Neural cell (in vitro differentiated cells): Measurements from ENCODE around the gene FRAT2. TPM values are rescaled to one million over a fixed set of nuclear protein-coding genes. Genes with fewer than 3 reads are reported as not detected.

Experiments used
- H2AFZ ChIP-seq: fragments of 200-600, 300-800 bp; sonication (generic), shearing (Covaris generic); 2 replicates; pipeline ENCODE4 v1.6.0; 2014; ENCODE audit warnings: low read depth, mild to moderate bottlenecking, antibody characterized with exemption, low read length, moderate library complexity
- H3F3A ChIP-seq: fragments of 200-600 bp; shearing (Covaris generic); 2 replicates; pipeline ENCODE4 v1.6.1; 2016; ENCODE audit warnings: mild to moderate bottlenecking, moderate library complexity, mixed read lengths, antibody characterized with exemption, low read length; ENCODE audit not compliant: insufficient read depth, poor library complexity, severe bottlenecking
- H3K27ac ChIP-seq: fragments of 200-600, 300-800 bp; sonication (generic), shearing (Covaris generic); 2 replicates; pipeline ENCODE4 v1.5.1; 2014; ENCODE audit warnings: mild to moderate bottlenecking, low read length, moderate library complexity
- H3K27me3 ChIP-seq: fragments of 300-800, 200-600 bp; sonication (generic), shearing (Covaris generic); 2 replicates; pipeline ENCODE4 v1.6.0; 2014; ENCODE audit warnings: mild to moderate bottlenecking, low read depth, low read length, moderate library complexity; ENCODE audit not compliant: insufficient read depth
- H3K36me3 ChIP-seq: fragments of 300-800, 200-600 bp; sonication (generic), shearing (Covaris generic); 2 replicates; pipeline ENCODE4 v1.5.1; 2014; ENCODE audit warnings: mild to moderate bottlenecking, antibody characterized with exemption, low read length, moderate library complexity; ENCODE audit not compliant: insufficient read depth
- H3K4me2 ChIP-seq: fragments of 300-800, 200-600 bp; sonication (generic), shearing (Covaris generic); 2 replicates; pipeline ENCODE4 v1.6.0; 2014; ENCODE audit warnings: mild to moderate bottlenecking, low read length
- H3K4me3 ChIP-seq: fragments of 300-800, 200-600 bp; sonication (generic), shearing (Covaris generic); 2 replicates; pipeline ENCODE4 v1.5.1; 2014; ENCODE audit warnings: mild to moderate bottlenecking, low read length, moderate library complexity
- H3K79me2 ChIP-seq: fragments of 200-600 bp; shearing (Covaris generic); replicated peaks from 2 replicates; pipeline ENCODE4 v1.6.0; 2014; ENCODE audit warnings: mild to moderate bottlenecking, low read length, moderate library complexity; ENCODE audit not compliant: insufficient read depth
- H3K9ac ChIP-seq: fragments of 300-800, 200-600 bp; sonication (generic), shearing (Covaris generic); 2 replicates; pipeline ENCODE4 v1.6.1; 2016; ENCODE audit warnings: mild to moderate bottlenecking, low read length, mixed read lengths
- H3K9me2 ChIP-seq: fragments of 200-600 bp; shearing (Covaris generic); 2 replicates; pipeline ENCODE4 v1.6.1; 2016; ENCODE audit warnings: mild to moderate bottlenecking, low read length, mixed read lengths; ENCODE audit not compliant: insufficient read depth
- H3K9me3 ChIP-seq: fragments of 200-600, 300-800 bp; sonication (generic), shearing (Covaris generic); 2 replicates; pipeline ENCODE4 v1.6.1; 2016; ENCODE audit warnings: mild to moderate bottlenecking, mixed run types, low read length, moderate library complexity, mixed read lengths
- H4K20me1 ChIP-seq: fragments of 200-600 bp; shearing (Covaris generic); 2 replicates; pipeline ENCODE4 v1.6.1; 2016; ENCODE audit warnings: mild to moderate bottlenecking, mixed run types; ENCODE audit not compliant: insufficient read depth
- EP300 ChIP-seq: fragments of 450-650 bp; conservative IDR thresholded peaks from 2 replicates; pipeline ENCODE4 v1.6.1; 2014; ENCODE audit warnings: antibody characterized with exemption, mild to moderate bottlenecking, moderate library complexity; ENCODE audit not compliant: poor library complexity, severe bottlenecking
- EZH2 ChIP-seq: fragments of 200-600, 300-800 bp; shearing (Covaris generic), sonication (generic); IDR thresholded peaks from 2 replicates; pipeline ENCODE4 v1.6.1; 2014; ENCODE audit warnings: antibody characterized with exemption, low read length, borderline replicate concordance, mild to moderate bottlenecking; ENCODE audit not compliant: insufficient read depth, poor library complexity, severe bottlenecking
- MXI1 ChIP-seq: fragments of 450-650 bp; conservative IDR thresholded peaks from 2 replicates; pipeline ENCODE4 v1.6.1; 2014; ENCODE audit warnings: antibody characterized with exemption, mild to moderate bottlenecking; ENCODE audit not compliant: poor library complexity, severe bottlenecking
- POLR2AphosphoS5 ChIP-seq: IDR thresholded peaks from 2 replicates; pipeline ENCODE4 v1.6.1; 2012
- RAD21 ChIP-seq: fragments of 450-650 bp; conservative IDR thresholded peaks from 2 replicates; pipeline ENCODE4 v1.6.1; 2014; ENCODE audit warnings: antibody characterized with exemption, mild to moderate bottlenecking, moderate library complexity
- REST ChIP-seq: IDR thresholded peaks from 2 replicates; pipeline ENCODE4 v1.6.1; 2012; ENCODE audit warnings: borderline replicate concordance
- SMC3 ChIP-seq: fragments of 450-650 bp; conservative IDR thresholded peaks from 2 replicates; pipeline ENCODE4 v1.6.1; 2014; ENCODE audit warnings: antibody characterized with exemption, mild to moderate bottlenecking, moderate library complexity; ENCODE audit not compliant: poor library complexity
- TAF1 ChIP-seq: IDR thresholded peaks from 2 replicates; pipeline ENCODE4 v1.6.1; 2012; ENCODE audit warnings: low read depth
- polyA plus RNA-seq: library from polyadenylated mRNA; depleted of rRNA; stranded (reverse); fragments of >200 nt; gene quantifications from 2 replicates; pipeline ENCODE4 v1.2.3, GENCODE V29; 2014
- TF ChIP-seq, protein P1 (sequence below): fragments of 450-650 bp; IDR thresholded peaks from 2 replicates; pipeline ENCODE4 v1.5.1; 2014; ENCODE audit warnings: antibody characterized with exemption, mild to moderate bottlenecking, moderate library complexity; ENCODE audit not compliant: poor library complexity, severe bottlenecking

The FRAT2 gene
- polyA plus RNA-seq, 1 donor from 2014 or later = 18.5 TPM

DNA sequence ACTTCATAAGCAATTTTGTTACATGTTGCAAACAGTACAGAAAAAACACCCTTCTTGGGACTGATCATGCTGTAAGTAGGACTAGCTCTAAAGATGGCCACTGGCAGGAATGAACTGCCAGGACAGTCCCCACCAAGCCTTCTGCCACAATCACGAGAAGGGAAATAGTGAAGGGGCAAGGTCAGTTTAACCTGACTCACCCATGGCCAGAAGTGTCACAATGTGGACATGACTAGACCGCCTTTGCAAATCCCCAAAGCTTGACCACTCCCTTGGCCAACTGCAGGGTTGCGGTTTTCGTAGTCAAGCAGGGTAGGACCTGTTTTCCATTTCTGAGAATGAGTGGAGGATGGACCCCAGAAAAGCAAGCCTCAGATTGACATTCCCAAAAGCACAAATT, 19.4 kb upstream of the FRAT2 start:
- H3K9me2 ChIP-seq = no peaks in the 10 kb centered on the region
- no peaks in the 10 kb centered on the region for H3K79me2 ChIP-seq
- H3K9ac ChIP-seq = no peak overlapping the region
- H3K36me3 ChIP-seq = no peaks in the 10 kb centered on the region
- H3K4me2 ChIP-seq = no peak overlapping the region
- H3K27me3 ChIP-seq = no peaks in the 10 kb centered on the region
- H3K27ac ChIP-seq = no peak overlapping the region
- H3K9me3 ChIP-seq = no peaks in the 10 kb centered on the region
- TF ChIP-seq MXI1 (no peak), RAD21 (no peak), EP300 (no peak), TAF1 (no peak), REST (no peak), POLR2AphosphoS5 (no peak), EZH2 (no peak), SMC3 (no peak)
- TF ChIP-seq, protein P1, sequence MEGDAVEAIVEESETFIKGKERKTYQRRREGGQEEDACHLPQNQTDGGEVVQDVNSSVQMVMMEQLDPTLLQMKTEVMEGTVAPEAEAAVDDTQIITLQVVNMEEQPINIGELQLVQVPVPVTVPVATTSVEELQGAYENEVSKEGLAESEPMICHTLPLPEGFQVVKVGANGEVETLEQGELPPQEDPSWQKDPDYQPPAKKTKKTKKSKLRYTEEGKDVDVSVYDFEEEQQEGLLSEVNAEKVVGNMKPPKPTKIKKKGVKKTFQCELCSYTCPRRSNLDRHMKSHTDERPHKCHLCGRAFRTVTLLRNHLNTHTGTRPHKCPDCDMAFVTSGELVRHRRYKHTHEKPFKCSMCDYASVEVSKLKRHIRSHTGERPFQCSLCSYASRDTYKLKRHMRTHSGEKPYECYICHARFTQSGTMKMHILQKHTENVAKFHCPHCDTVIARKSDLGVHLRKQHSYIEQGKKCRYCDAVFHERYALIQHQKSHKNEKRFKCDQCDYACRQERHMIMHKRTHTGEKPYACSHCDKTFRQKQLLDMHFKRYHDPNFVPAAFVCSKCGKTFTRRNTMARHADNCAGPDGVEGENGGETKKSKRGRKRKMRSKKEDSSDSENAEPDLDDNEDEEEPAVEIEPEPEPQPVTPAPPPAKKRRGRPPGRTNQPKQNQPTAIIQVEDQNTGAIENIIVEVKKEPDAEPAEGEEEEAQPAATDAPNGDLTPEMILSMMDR = no peak
- no peaks in the 10 kb centered on the region for H4K20me1 ChIP-seq
- no peak overlapping the region for H3K4me3 ChIP-seq
- no peaks in the 10 kb centered on the region for H3F3A ChIP-seq
- no peak overlapping the region for H2AFZ ChIP-seq

DNA sequence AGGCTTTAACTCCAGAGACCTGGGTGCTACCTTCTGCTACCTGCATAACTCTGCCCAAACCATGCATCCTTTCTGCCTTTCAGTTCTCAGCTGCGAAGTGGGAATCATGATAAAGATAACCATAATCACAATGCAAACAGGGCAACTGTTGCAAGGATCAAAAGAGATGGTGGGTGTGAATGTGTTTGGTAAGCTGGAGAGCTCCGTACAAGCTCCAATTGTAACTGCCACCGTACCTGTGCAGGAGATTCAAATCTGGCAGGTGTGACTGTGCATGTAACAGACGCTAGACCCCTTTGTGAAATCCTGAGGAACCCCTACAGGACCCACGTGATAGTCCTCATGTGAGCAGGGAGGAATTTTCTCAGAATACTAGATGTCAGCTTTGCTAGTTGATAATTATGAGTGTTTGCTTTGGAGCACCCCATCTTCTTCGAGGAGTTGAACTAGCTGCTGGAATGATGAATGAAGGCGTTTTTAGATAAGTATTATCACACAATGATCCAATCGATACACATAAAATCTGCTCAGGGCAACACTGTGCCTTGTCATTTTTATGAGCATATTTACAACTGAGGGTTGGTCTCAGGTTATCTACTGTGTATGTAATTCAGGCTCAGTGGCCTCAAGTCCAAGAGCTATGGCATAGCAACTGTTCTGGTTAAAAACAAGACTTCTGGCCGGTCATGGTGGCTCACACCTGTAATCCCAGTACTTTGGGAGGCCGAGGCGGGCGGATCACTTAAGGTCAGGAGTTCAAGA, 15.4 kb upstream of the FRAT2 start:
- Histone ChIP-seq H3F3A (no peaks in the 10 kb centered on the region), H3K79me2 (no peaks in the 10 kb centered on the region), H2AFZ (no peak overlapping the region), H3K9ac (no peak overlapping the region), H4K20me1 (no peaks in the 10 kb centered on the region), H3K9me3 (no peaks in the 10 kb centered on the region), H3K27ac (no peak overlapping the region), H3K9me2 (no peaks in the 10 kb centered on the region), H3K27me3 (no peaks in the 10 kb centered on the region), H3K36me3 (no peaks in the 10 kb centered on the region), H3K4me3 (no peak overlapping the region), H3K4me2 (no peak overlapping the region)
- TF ChIP-seq EZH2 (no peak), TAF1 (no peak), POLR2AphosphoS5 (no peak), RAD21 (no peak), REST (no peak), SMC3 (no peak), EP300 (no peak), MXI1 (no peak)
- TF ChIP-seq, protein P1 = no peak
